Measurements from ENCODE around the gene CELSR1.
A peak's percentile ranks its signal among the peaks of the same experiment; 100 is the strongest.
"Not testable (repeated sequence)": the region's sequence is repeated elsewhere in the genome, so short reads cannot be mapped to it uniquely, and the experiment has no call there.

The CELSR1 gene

DNA sequence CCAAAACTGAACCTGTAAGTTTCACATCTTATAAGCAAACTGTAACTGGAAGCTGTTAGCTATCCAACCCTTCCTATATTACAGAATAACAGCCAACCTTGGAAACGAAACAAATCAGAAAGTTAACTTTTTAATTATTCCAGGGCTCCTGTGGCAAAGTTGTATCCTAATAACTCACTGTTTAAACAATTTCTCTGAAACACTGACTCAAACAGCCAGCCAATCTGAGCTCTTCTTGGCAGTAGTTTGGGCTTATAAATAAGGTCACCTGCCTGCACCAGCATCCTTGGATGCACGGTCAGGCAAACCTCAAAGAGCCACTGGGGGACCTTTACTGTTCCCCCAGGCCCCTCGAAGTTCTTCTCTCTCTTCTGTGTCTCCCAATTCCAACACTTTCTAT is 5.0 kb downstream of the CELSR1 start:
- no peak for DNase-seq

DNA sequence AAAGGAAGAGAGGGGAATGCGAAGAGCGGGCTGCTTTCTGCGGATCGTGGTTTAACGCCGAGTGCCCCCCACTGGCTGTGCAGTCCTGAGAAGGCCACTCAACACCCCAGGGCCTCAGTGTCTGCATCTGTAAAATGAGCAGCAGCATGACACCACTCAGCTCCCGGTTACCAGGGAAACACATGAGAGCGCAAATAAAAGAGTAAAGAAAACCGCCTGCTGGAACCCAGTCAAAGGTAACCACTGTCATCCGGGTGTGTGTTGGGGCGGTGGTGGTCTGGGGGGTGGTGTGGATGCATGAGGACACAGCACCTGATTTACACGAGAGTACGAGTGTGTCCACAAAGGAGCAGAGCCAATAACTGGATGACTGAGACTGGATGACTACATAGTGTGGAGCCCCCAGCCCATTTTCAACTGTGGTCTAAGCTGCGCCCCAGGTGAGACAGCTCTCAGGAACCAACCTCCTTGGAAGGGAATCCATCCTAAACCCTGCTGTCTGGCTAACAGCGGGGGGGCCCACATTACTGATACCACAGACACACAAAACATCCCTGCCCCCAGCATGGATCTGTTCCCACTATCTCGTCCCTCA is 5.7 kb downstream of the CELSR1 start:
- DNase-seq, result no peak

DNA sequence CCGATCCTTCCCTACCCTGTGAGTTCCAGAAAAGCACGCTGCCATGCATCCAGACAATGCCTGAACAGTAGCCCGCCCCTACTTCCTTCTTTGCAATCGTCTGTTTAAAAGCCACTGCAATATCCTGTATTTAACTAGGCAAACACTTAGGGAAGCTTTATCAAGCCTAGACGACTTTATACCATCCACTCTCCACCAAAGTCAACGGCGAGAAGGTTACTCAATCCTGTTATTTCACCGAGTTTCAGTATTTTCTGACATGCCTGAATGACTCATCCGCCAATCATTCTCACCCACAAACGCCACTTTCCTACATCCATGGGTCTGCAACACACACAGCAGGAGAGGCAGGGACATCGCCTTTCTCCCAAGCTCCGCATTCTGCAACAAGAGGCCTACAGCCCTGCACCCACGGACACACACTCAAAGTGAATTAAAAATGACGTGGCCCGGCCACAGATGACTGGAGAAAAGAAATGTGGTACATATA is 9.3 kb downstream of the CELSR1 start:
- peak; percentile 23 for DNase-seq

DNA sequence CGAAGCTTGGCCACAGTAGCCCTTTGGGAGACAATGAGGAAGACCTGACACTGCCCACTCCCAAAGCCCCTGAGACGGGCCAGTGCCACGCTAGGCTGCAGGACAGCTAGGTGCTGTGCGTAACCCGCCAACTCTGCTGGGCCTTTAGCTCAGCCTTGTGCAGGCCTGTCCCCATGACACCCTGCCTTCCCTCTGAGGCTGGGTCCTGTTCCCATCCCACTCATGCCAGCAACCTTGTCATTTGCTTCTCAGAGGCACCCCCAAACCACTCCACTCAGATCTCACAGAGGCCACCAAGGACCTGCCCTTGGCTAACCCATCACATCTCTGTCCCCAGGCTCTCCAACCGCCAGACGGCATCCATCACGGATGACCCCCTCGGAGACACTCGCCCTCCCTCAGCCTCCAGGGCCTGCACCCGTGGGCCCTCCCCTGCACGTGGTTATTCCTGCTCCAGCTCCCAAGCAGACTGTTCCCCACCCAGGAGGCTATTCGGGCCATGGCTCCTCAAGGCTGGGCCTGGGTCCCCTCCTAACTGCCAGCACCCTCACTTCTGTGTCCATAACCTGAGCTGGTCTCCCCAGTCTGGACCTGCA is 11.1 kb downstream of the CELSR1 start:
- DNase-seq, result no peak

DNA sequence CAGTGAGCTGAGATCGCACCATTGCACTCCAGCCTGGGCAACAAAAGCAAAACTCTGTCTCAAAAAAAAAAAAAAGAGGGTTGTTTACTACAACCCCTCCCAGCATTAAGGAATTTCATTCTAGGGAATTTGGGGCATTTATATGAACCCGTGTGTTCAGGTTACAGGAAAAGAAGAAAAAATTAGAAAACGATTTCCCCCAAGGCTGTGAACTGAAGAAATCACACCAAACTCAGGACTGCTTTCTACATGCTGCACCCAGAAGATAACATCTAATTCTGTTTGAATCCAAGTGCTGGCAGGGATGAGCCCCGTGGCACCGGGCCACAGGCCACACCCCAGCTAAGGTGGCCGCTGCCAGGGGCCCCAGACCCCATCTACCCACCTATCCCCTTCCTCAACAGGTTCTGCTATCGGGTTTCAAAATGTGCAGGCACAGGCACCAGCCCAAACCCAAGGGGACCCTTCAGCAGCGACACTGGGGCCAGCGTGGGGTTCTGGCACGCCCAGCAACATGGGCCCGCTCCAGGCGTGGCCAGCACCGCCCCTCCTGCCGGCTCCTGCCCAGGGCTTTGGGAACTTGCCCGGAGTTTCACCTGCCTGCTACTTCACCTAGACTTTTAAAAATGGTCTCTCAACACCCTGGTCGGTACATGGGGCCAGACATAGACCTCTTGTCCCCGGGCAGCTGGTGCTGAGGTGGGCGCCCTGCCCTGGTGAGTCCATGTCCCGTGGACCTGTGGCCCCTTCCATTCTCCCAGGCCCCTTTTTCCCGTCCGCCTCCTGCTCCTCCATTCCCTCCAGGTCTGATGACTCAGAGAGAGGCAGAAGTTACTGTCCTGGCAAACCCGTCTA is 11.8 kb downstream of the CELSR1 start:
- DNase-seq, result no peak

DNA sequence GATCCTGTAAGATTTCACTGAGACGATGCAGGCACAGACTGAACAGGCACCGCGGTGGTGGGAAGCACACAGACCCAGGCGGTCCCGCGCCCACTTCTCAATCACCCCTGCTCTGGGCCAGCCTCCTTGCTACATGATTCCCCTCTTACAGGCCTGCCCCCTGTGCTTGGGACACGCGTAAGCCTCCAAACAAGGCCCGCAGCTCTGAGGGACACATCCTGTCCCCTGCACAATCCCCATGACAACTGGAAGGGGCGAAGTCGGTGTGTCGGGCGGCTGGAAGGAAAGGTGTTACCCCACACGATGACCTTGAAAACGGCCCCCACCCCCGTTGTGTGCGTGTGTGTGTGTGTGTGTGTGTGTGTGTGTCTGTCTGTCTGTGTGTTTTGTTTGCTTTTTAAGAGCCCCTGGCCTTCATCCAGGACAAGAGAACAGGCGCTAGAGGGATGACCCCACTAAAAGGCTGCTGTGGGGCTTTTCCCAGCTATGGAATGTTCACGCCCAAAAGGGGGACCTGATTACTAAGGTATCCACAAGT is 13.1 kb downstream of the CELSR1 start:
- DNase-seq, result no peak

DNA sequence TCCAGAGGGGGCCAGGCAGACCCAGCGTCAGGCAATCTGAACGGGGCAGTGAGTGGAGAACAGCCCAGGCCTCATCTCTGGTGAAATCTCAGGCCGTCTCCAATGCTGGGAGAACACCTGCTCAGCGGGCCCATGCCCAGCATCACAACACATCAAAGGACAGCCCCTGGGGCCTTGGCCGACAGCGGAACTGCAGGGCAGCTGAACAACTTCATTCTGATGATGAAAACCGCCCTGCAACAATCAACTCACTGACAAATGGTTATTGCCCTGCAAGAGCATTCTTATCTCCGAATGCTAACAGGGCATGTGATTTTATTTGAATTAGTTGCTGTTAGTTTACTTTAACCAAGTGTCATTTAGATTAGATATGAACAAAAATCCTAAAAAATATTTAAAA is 14.6 kb downstream of the CELSR1 start:
- DNase-seq, result no peak

DNA sequence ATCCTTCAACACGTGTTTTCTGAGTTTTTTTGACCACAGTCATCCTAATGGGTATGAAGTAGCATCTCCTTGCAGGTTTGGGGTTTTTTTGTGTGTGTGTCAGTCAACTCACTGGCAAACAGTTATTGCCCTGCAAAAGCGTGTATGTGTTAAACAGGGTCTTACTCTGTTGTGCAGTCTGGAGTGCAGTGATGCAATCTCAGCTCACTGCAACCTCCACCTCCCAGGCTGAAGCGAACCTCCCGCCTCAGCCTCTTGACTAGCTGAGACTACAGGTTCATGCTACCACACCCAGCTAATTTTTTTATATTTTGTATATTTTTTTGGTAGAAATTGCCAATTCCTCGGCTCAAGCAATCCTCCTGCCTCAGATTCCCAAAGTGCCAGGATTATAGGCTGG is 15.4 kb downstream of the CELSR1 start:
- no peak for DNase-seq

DNA sequence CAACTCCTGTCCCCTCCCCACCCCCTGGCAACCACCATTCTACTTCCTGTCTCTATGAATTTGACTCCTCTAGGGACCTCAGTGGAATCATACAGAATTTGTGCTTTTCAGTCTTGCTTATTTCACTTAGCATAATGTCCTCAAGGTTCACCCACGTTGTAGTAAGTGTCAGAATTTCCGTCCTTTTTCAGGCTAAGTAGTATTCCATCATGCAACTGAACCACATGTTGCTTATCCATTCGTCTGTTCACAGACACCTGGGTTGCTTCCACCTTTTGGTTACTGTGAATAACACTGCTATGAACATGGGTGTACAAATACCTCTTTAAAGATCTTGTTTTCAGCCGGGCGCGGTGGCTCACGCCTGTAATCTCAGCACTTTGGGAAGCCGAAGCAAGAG is 16.5 kb downstream of the CELSR1 start:
- no peak for DNase-seq

DNA sequence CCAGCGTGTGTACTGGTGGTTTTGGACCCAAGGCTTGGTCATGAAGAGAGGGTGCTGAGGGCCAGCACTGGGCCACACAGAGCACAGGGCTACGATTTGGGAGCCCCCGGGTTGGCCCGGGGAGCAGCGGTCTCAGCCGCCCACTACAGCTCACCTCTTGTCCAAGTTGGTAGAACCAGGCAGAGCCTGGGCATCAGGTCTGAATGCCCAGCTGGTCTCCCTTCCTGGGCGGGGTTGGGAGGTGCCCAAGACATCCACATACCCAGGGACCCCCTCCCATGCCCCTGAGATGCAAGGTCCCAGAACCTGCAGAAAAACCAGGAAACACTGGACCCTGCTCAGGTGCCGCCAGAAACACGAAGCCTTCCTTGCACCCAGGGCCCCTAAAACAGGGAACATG is 18.0 kb downstream of the CELSR1 start:
- DNase-seq, result no peak

DNA sequence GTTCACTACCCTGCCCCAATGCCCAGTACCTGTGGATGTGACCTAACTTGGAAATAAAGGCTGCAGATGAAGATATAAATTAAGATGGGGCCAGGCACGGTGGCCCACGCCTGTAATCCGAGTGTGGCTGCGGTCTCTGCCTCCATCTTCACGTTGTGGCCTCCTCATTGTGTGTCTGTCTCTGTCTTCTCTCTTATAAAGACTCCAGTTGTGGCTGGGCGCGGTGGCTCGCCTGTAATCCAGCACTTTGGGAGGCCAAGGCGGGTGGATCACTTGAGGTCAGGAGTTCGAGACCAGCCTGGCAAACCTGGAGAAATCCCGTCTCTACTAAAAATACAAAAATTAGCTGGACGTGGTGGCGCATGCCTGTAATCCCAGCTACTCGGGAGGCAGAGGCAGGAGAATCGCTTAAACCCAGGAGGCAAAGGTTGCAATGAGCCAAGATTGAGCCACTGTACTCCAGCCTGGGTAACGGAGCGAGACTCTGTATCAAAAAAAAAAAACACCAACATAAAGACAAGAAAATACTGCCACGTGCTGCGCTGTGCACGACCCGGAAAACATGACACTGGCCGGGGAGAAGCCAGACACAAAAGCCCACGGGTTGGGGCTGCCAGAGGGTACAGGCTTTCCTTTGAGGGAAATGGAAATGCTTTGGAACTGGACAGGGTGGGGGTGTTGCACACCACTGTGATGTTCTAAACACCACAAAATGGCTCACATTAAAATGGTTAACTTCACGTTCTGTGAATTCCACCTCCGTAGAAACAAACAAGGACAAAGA is 18.7 kb downstream of the CELSR1 start:
- no peak for DNase-seq

DNA sequence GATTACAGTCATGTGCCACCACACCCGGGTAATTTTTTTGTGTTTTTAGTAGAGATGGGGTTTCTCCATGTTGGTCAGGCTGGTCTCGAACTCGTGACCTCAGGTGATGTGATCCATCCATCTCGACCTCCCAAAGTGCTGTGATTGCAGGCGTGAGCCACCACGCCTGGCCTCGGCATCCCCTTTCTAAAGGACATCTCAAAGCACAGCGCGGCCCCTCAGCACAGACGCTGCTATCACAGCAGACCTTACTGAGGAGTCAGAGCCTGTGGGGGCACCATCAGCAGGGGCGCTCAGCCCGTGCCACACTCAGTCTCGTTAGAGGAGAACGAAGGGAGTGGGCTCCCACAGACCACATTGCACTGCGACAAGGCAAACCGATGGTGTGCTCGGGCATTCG is 19.4 kb downstream of the CELSR1 start:
- DNase-seq, result no peak

DNA sequence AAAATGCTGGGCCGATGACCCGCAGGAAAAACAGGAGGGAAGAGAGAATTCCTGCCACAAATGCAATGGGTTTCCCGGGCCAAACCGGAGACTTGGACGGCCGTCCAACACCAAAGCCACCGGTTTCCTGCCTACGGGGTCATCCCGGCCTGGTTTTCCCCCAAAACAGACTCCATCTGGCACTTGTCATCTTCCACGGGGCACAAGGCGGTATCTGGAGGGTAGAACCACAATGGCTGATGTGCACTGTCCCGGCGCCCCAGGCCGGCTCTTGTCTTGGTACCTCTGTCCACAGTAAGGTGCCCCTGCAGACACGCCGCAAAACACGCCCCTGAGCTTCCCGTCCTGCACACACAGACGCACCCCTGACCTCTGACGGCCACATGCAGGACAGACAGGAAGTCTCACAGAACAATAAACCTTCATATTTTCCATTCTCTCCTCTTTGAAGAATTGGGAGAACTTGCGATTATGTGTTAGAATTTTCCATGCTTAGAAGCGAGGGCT is 20.1 kb downstream of the CELSR1 start:
- DNase-seq, result no peak

DNA sequence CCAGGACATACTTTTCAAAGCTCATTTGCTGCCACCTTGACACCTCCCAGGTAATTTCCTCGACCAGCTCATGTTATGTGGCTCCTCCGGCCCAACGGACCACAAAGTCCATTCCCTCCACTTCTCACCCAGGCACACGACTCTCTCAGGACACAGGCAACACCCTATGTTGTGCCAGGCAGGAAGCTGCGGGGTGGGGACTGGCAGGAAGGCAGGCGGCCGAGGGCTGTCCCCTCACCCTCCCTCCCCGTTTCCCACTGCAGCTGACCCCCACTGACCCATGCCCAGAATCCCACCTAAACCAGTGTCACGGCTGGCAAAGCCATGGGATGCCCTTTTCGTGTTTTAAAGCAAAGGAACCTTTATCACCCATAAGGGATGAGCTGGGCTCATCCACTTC is 20.8 kb downstream of the CELSR1 start:
- no peak for DNase-seq

DNA sequence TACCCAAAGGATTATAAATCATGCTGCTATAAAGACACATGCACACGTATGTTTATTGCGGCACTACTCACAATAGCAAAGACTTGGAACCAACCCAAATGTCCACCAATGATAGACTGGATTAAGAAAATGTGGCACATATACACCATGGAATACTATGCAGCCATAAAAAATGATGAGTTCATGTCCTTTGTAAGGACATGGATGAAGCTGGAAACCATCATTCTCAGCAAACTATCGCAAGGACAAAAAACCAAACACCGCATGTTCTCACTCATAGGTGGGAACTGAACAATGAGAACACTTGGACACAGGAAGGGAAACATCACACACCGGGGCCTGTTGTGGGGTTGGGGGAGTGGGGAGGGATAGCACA is 21.3 kb downstream of the CELSR1 start:
- DNase-seq, result not testable (repeated sequence)

DNA sequence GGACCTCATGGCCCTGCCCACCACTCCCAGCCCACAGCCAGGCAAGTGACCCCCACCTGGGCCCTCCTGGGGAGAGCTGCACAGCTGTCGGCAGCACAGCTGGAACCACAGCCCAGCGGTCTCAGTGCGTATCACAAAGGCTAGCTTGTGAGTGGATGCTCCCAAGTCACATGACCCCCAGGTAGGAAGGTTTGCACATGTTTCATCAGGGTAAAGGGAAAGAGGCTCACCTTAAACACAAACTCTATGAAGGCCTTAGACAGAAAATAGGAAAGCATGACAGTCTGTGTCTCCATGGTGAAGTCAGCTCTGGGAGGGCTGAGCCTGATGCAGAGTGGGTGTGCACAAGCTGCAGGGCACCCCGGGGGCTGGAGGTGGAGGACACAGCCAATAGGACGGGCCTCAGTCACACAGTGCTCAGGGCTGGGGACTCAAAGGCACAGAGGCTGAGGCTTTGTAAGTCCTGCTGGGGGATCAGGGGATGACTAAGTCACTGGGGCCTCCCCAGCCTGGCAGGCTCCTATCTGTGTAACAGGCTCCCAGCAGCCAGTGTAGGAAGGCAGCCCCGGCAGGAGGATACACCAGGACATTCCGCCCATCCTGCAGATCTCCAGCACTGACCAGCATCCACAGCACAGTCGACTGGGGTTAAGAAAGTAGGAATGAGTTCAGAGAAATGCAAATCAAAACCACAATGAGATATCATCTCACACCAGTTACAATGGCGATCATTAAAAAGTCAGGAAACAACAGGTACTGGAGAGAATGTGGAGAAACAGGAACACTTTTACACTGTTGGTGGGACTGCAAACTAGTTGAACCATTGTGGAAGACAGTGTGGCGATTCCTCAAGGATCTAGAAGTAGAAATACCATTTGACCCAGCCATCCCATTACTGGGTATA is 22.0 kb downstream of the CELSR1 start:
- DNase-seq, result no peak

DNA sequence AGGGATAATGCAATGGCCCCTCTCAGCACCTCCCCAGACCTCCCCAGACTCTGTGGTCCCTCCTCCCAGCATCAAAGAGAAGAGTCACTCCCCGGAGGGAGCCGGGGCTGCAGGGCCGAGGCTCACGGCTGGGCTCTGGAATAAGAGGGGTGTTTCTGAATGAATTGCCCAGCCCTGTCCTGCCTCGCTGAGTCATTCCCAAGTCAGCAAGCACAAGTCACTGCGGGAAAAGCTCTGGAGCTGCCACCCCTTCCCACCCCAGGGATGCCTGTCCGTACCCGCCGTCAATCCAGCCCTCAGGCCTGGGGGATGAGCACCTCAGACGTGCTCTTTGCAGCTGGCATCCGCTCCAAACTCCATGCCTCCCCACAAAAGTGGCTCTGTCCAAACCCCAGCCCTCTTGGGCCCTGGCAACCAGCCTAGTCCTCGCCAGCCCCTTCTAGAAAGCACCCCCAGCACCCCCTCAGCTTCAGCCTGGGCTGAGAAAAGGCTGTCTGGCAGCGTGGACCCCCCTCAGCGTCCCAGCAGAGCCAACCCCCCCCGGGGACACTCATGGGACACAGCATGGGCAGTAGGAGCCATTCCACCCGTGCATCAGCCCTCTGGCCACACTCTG is 22.7 kb downstream of the CELSR1 start:
- DNase-seq, result no peak

DNA sequence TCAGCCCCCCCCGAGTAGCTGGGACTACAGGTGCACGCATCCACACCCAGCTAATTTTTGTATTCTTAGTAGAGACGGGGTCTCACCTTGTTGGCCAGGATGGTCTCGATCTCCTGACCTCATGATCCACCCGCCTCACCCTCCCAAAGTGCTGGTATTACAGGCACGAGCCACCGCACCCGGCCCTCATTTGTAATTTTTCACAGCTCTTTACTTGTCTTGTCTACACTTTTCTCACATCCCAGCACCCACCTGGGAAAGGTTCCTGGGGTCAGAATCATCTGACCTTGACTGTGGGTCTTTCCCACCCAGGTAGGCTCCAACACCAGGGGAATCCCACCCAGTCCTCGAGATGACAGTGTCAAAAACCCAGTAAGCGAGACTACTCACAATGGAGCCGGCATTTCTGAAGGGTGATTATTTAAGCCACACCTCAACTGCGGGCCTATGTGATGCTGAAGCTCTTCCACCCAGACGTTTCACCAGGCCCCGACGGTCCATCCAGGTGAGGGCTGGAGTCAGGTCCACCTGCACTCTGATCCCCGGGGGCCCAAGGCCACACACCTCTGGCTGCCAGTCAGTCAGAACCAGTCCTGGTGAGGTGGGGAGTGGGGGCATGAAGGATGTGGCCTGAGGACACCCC is 23.4 kb downstream of the CELSR1 start:
- no peak for DNase-seq

DNA sequence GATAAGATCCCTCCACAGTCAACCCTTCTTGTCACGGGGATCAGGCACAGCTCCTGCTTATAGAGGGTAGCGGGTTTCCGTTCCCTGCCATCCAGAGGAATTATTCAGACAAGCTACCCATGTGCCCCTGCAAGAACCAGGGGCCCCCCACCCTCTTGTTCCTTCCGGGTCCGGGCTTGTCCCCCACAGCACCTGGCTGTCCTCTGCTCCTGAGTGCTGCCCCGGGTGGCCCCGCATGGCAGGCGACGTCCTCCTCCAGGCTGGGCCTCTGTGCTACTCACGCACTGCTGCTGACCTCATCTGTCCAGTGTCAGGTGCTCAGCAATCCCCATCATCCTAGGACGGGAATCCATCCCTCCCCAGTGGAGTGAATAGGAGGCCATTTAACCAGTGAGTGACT is 24.7 kb downstream of the CELSR1 start:
- no peak for DNase-seq

DNA sequence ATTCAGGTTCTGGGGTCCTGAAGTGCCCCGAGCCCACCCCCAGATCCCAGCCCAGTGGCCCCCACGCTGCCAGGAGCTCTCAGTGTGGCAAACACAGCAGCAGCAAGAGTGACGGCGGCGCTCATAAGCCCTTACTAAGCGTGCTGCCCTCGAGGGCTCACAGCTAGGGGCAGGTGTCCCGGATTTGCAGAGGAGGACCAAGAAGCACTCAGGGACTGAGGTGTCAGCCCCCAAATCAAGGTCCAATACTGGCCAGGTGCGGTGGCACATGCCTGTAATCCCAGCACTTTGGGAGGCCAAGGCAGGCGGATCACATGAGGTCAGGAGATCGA is 25.4 kb downstream of the CELSR1 start:
- no peak for DNase-seq
